ENCODE results near the gene TBX19. TPM values are rescaled to one million over a fixed set of nuclear protein-coding genes. Genes with fewer than 3 reads are reported as not detected.

TBX19 gene
- polyA plus RNA-seq, 2 of the 4 experiments (the other 2 are of a cell fraction) = 0.98 to 1.7 TPM

GRCh38 chr1:168316142-168316541 lies 35.5 kb downstream of the TBX19 start:
- 73% methylated on average over 1 of the region's 1 CpG for WGBS (ENCODE audit: missing lambda C conversion rate)
- Histone ChIP-seq H3K4me3 (no peak overlapping the region), H3K27ac (no peak overlapping the region), H3K4me2 (no peak overlapping the region), H3K4me1 (peaks cover 10% of the 10 kb centered on the region), H3K9me3 (no peaks in the 10 kb centered on the region)
- no peak for DNase-seq (ENCODE audit: low read depth in 1 of 2, low spot score in 1 of 2)
- no peak for ATAC-seq
- FAIRE-seq = no peak
- POLR2A ChIA-PET = no interaction called here
- CTCF ChIA-PET = interaction anchor here (0.8 kb wide), 1 partner anchor 9 kb away, joined by 3 read pairs; no protein-coding TSS in a partner anchor
- TF ChIP-seq HMGXB4 (CRISPR knock-in tag; IDR thresholded peaks at IDR 0.05; ENCODE audit: borderline replicate concordance) (no peak), CHD4 (IDR thresholded peaks at IDR 0.05; ENCODE audit: borderline replicate concordance) (no peak)

DNA sequence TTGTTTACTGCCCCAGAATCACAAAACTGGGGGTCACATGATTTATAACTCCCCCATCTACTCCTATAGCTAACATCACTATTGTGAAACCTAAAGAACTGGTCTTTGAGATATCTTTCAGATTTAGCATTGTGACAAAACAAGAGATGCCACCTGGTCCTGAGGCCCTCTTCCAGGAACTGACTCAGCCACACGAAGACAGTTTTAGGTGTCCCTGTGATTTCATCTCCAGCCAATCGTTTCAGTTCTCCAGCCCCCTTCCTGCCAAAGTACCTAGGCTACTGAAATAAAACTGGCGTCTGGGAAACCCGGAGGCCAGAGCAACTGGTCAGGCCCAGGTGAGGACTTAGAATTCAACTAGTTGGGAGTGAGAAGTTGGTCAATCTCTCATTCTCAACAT lies 36.6 kb downstream of the TBX19 start:
- Histone ChIP-seq H3K9me3 (no peaks in the 10 kb centered on the region), H3K27ac (no peak overlapping the region), H3K4me1 (peaks cover 17% of the 10 kb centered on the region), H3K4me3 (no peak overlapping the region), H3K4me2 (no peak overlapping the region)
- CTCF ChIA-PET = no interaction called here
- WGBS (ENCODE audit: missing lambda C conversion rate) = 81% methylated on average over 4 of the region's 4 CpGs
- POLR2A ChIA-PET = no interaction called here
- FAIRE-seq (no peak), ATAC-seq (no peak), DNase-seq (ENCODE audit: low read depth in 1 of 2, low spot score in 1 of 2) (no peak)
- TF ChIP-seq EHMT2 (IDR thresholded peaks at IDR 0.05; ENCODE audit: low read depth) = no peak
- no peak for TF ChIP-seq MYC (IDR thresholded peaks at IDR 0.05; ENCODE audit: borderline replicate concordance, low read length)
- no peak for TF ChIP-seq FOXS1 (CRISPR knock-in tag; IDR thresholded peaks at IDR 0.05)
- no peak for TF ChIP-seq CHD4 (IDR thresholded peaks at IDR 0.05; ENCODE audit: borderline replicate concordance)
- TF ChIP-seq KDM5A (IDR thresholded peaks at IDR 0.05) = no peak
- TF ChIP-seq, protein P1, sequence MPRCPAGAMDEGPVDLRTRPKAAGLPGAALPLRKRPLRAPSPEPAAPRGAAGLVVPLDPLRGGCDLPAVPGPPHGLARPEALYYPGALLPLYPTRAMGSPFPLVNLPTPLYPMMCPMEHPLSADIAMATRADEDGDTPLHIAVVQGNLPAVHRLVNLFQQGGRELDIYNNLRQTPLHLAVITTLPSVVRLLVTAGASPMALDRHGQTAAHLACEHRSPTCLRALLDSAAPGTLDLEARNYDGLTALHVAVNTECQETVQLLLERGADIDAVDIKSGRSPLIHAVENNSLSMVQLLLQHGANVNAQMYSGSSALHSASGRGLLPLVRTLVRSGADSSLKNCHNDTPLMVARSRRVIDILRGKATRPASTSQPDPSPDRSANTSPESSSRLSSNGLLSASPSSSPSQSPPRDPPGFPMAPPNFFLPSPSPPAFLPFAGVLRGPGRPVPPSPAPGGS (IDR thresholded peaks at IDR 0.05) = no peak

- Histone ChIP-seq H3K27ac (peak overlapping the region in 1 of 2 experiments; percentile 44; a peak in 2 of 6 replicates), H3K4me1 (peaks cover 17% of the 10 kb centered on the region), H3K9me3 (peaks cover 4% of the 10 kb centered on the region; the same call in 1 of the 3 replicates), H3K4me3 (no peak overlapping the region), H3K4me2 (no peak overlapping the region)
- ATAC-seq (no peak), FAIRE-seq (no peak), DNase-seq (ENCODE audit: low read depth in 1 of 2, low spot score in 1 of 2) (no peak)
- 90% methylated on average over 8 of the region's 8 CpGs for WGBS (ENCODE audit: missing lambda C conversion rate)
- CTCF ChIA-PET = interaction anchor here (0.7 kb wide), 1 partner anchor 23 kb away, joined by 3 read pairs; no protein-coding TSS in a partner anchor
- TF ChIP-seq EHF (CRISPR knock-in tag; IDR thresholded peaks at IDR 0.05) = no peak
- TF ChIP-seq JUNB (IDR thresholded peaks at IDR 0.05) = no peak
- TF ChIP-seq ELK1 (IDR thresholded peaks at IDR 0.05; ENCODE audit: low read depth, low read length) = no peak
- POLR2A ChIA-PET = no interaction called here
Measured at GRCh38 chr1:168319691-168320090, 39.0 kb downstream of the TBX19 start.

GRCh38 chr1:168320149-168320548 lies 39.5 kb downstream of the TBX19 start:
- H3K4me1 ChIP-seq = peaks cover 17% of the 10 kb centered on the region
- CTCF ChIA-PET = interaction anchor here (0.9 kb wide), 1 partner anchor 22 kb away, joined by 3 read pairs; no protein-coding TSS in a partner anchor
- FAIRE-seq (no peak), ATAC-seq (no peak), DNase-seq (ENCODE audit: low read depth in 1 of 2, low spot score in 1 of 2) (no peak)
- peak overlapping the region; percentile 41 to 65; a peak in 4 of 6 replicates for H3K27ac ChIP-seq
- POLR2A ChIA-PET = no interaction called here
- peaks cover 4% of the 10 kb centered on the region; the same call in 1 of the 3 replicates for H3K9me3 ChIP-seq
- H3K4me3 ChIP-seq = no peak overlapping the region
- H3K4me2 ChIP-seq = no peak overlapping the region; the same call in 2 of the 3 replicates
- WGBS (ENCODE audit: missing lambda C conversion rate) = 94% methylated on average over 1 of the region's 1 CpG
- TF ChIP-seq ATOH8 (CRISPR knock-in tag; IDR thresholded peaks at IDR 0.05; ENCODE audit: low read depth) (no peak), CHD4 (IDR thresholded peaks at IDR 0.05; ENCODE audit: borderline replicate concordance) (no peak), MAFK (IDR thresholded peaks at IDR 0.05; ENCODE audit: partially characterized antibody) (no peak), NPAS2 (CRISPR knock-in tag; IDR thresholded peaks at IDR 0.05; ENCODE audit: borderline replicate concordance) (no peak), JUNB (IDR thresholded peaks at IDR 0.05) (no peak), PBX3 (IDR thresholded peaks at IDR 0.05) (no peak), SREBF2 (IDR thresholded peaks at IDR 0.05) (no peak), FOSB (CRISPR knock-in tag; IDR thresholded peaks at IDR 0.05) (no peak), ZFP36 (IDR thresholded peaks at IDR 0.05; ENCODE audit: borderline replicate concordance, partially characterized antibody) (no peak), HDAC2 (IDR thresholded peaks at IDR 0.05) (no peak), CEBPB (IDR thresholded peaks at IDR 0.05) (no peak), ELK1 (IDR thresholded peaks at IDR 0.05; ENCODE audit: low read depth, low read length) (no peak), RFX5 (IDR thresholded peaks at IDR 0.05) (no peak), HEYL (CRISPR knock-in tag; IDR thresholded peaks at IDR 0.05) (no peak)
- TF ChIP-seq, protein P1 (IDR thresholded peaks at IDR 0.05) = no peak
